Activated CD4-positive, alpha-beta T cell treated with anti-CD3 and anti-CD28 coated beads, Interleukin-2, Interleukin-4, amounts not matched to agents 100 ng/mL and 50 ng/mL, durations not matched to agents 16 hours and 8 hours (primary cell): Measurements from ENCODE around the gene SRY.
"Not testable (repeated sequence)": the region's sequence is repeated elsewhere in the genome, so short reads cannot be mapped to it uniquely, and the experiment has no call there.

ENCODE experiments used
- DNase-seq: peaks from one replicate; pipeline ENCODE4 v3.0.0-alpha.2; 2020; ENCODE audit warnings: low spot score

SRY gene

DNA sequence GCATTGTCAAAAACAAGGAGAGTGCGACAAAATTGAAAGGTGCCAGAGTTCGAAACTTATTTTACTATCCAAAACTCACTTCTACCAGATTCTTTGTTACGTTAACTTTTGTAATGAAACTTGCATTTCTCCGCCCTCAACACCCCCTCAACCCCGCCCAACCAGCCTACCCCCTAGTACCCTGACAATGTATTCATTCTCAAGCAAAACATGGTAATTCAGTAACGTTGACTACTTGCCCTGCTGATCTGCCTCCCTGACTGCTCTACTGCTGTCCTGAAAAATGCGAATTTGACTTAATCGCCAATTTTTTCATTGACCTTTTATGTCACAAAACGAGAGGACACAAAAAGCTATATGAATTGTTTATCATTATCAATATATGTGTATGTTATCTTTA is at the start of gene SRY:
Gene SRY, minus strand, starts transcription at position 83 of the 400 bp plus-strand sequence. Its CDS starts 79 bp downstream, at position 4.
- no peak for DNase-seq

GRCh38 chrY:2837078-2837477 is 49.6 kb upstream of the SRY start:
- no peak for DNase-seq

- DNase-seq: no peak
Observed at GRCh38 chrY:2835230-2835629, 47.7 kb upstream of the SRY start.

DNA sequence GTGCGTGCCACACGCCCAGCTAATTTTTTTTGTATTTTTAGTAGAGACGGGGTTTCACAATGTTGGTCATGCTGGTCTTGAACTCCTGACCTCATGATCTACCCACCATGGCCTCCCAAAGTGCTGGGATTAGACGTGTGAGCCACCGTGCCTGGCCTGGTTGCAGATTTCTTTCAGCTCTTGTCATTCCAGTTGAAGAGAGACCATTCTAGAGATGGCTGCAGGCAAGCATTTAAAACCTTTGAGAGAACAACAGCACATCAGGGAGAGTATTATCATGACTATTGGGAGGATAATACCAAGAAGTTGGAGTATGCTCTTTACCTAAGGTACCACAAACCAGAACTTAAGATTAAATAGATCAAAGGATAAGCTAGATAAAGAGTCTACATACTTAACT is 41.0 kb upstream of the SRY start:
- no peak for DNase-seq

DNA sequence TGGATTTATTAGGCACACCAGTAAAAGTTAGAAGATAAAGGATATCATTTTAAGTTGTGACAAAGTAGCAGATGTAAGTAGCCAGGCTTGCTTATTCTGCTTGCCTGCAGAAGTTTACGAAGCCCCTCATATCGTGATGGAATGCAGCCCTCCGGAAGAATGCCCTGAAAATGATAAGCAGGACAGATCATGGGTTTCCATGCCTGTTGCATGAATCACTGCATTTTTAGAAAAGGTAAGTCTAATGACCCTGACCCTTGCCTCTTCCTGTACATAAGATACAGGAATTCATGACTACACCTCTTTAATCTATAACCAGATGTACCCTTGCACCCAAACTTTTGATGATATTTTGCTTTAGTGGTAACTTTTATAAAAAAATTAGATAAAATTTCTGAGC is 37.0 kb upstream of the SRY start:
- DNase-seq: no peak

GRCh38 chrY:2817146-2817896 is 29.8 kb upstream of the SRY start:
- DNase-seq: not testable (repeated sequence)

DNA sequence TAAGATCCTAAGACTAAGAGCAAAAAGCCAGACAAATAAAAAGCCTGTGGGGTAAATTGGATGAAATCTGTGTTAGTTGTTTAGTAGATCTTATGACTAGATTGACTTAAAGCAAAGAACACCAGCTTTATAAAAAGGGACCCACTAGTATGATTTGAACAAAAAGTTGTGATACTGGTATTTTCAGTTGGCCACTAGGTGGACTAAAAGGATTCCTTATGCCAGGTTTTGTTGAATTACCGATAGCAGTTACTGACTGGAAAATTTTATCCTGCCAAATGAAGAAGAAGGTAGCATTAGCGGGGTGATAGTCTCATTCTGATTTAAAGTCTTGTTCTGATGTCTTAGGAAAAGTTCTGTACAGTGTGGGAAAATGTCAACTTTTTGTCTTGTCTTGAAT is 12.8 kb upstream of the SRY start:
- DNase-seq: no peak

GRCh38 chrY:2797991-2798390 is 10.5 kb upstream of the SRY start:
- no peak for DNase-seq

DNA sequence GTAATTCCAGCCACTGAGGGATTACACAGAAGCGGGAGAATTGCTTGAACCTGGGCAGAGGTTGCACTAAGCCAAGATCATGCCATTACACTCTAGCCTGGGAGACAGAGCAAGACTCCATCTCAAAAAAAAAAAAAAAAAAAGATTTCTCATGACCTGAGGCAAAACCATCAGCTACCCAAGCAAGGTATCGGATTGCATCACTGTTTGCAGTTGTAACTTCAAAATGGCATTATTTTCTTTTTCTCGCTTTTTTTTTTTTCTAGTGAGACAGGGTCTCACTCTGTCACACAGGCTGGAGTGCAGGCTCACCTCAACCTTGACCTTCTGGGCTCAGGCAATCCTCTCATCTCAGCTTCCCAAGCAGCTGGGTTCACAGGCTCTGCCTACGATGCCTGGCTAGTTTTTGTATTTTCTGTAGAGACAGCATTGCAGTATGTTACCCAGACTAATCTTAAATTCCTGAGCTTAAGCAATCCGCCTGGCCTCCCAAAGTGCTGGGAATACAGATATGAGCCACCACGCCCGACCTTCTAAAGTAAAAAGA is 9.6 kb upstream of the SRY start:
- DNase-seq: no peak

DNA sequence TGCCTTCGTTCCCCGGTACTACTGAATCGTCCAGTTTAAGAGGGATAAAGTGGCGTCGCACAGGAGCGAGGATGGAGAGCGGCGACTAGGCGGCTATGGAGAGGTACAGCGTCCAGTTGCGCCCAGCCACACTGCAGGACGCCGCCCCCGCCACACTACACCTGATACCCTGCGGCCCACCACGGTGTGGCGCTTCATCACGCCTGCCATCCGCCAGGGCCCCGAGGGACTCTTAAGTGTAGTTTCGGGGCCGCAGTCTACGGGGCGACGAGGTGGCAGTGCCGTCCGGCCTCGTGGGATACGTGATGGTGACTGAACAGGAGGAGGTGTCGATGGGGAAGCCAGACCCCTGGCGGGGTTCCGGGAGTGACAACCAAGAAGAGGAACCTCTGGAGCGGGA is 2.3 kb upstream of the SRY start:
- DNase-seq: no peak

GRCh38 chrY:2786876-2787512 is 488 bp downstream of the SRY start:
- DNase-seq: no peak
